Cardiac fibroblast (primary cell): ENCODE measurements around the gene SRCAP.
A peak's percentile ranks its signal among the peaks of the same experiment; 100 is the strongest.

Experiments used
- DNase-seq, 2 donors: peaks; one replicate each; pipeline versions ENCODE4 v3.0.0 to v3.0.0-alpha.2; 2010; ENCODE audit warnings: low read depth in 2 of 2
- H3K4me3 ChIP-seq, 2 donors: replicated peaks in 1 of 2; 1 replicate in 1 of 2; 2 replicates in 1 of 2; pipeline ENCODE4 v1.5.1; 2011; ENCODE audit warnings: low read depth in 2 of 2, low read length in 2 of 2, mild to moderate bottlenecking in 2 of 2, moderate library complexity in 1 of 2
- CTCF ChIP-seq: IDR thresholded peaks from one replicate; pipeline ENCODE4 v1.5.1; 2011; ENCODE audit warnings: low read depth, mild to moderate bottlenecking, low read length, inconsistent platforms

Gene SRCAP

GRCh38 chr16:30731411-30731810, 32.4 kb downstream of the SRCAP start:
- no peak overlapping the region for H3K4me3 ChIP-seq
- no peak for TF ChIP-seq CTCF
- no peak for DNase-seq

- no peak for TF ChIP-seq CTCF
- H3K4me3 ChIP-seq = no peak overlapping the region
- DNase-seq = no peak
Observed at GRCh38 chr16:30736995-30737793, 38.2 kb downstream of the SRCAP start.

- DNase-seq = no peak
- no peak for TF ChIP-seq CTCF
- H3K4me3 ChIP-seq = no peak overlapping the region
Observed at GRCh38 chr16:30737794-30738648, 39.0 kb downstream of the SRCAP start.

GRCh38 chr16:30738984-30739951, 40.3 kb downstream of the SRCAP start:
- no peak for DNase-seq
- TF ChIP-seq CTCF = no peak
- H3K4me3 ChIP-seq = no peak overlapping the region

- TF ChIP-seq CTCF = no peak
- peak; percentile 86 to 91 for DNase-seq
- no peak overlapping the region for H3K4me3 ChIP-seq
Observed at GRCh38 chr16:30740364-30741251, 41.6 kb downstream of the SRCAP start.
